ENCODE results near the gene MCUB. TPM values are rescaled to one million over a fixed set of nuclear protein-coding genes. Genes with fewer than 3 reads are reported as not detected.

Gene MCUB
- total RNA-seq, 1 donor from 2014 or later = 28.5 TPM

- intact Hi-C loops (cut with DNase I) = no loop called here
- no peaks in the 10 kb centered on the region for H3K4me1 ChIP-seq
- no peak for TF ChIP-seq POLR2AphosphoS5 (IDR thresholded peaks at IDR 0.05; ENCODE audit: insufficient read depth in 1 of 2, low read depth in 1 of 2)
- no peak for TF ChIP-seq POLR2A (IDR thresholded peaks at IDR 0.05)
- TF ChIP-seq CTCF (IDR thresholded peaks at IDR 0.05) = no peak
- DNase-seq (ENCODE audit: extremely low spot score in 2 of 2) = no peak
- no peaks in the 10 kb centered on the region for H3K9me3 ChIP-seq
- no peak overlapping the region for H3K27ac ChIP-seq
- no peak overlapping the region for H3K4me3 ChIP-seq
- no peaks in the 10 kb centered on the region for H3K27me3 ChIP-seq
- H3K36me3 ChIP-seq = no peaks in the 10 kb centered on the region
These were observed 86.0 kb downstream of the MCUB start for GRCh38 chr4:109645874-109646710.

- H3K4me3 ChIP-seq = no peak overlapping the region
- no peak overlapping the region for H3K27ac ChIP-seq
- TF ChIP-seq POLR2AphosphoS5 (IDR thresholded peaks at IDR 0.05; ENCODE audit: insufficient read depth in 1 of 2, low read depth in 1 of 2) (no peak), CTCF (IDR thresholded peaks at IDR 0.05) (no peak), POLR2A (IDR thresholded peaks at IDR 0.05) (no peak)
- H3K9me3 ChIP-seq = peaks cover 5% of the 10 kb centered on the region
- intact Hi-C loops (cut with DNase I) = no loop called here
- H3K4me1 ChIP-seq = no peaks in the 10 kb centered on the region
- DNase-seq (ENCODE audit: extremely low spot score in 2 of 2) = no peak
- H3K36me3 ChIP-seq = no peaks in the 10 kb centered on the region
- no peaks in the 10 kb centered on the region for H3K27me3 ChIP-seq
These were observed 88.4 kb downstream of the MCUB start for GRCh38 chr4:109648266-109648996.

GRCh38 chr4:109648997-109649575, 89.0 kb downstream of the MCUB start:
- Histone ChIP-seq H3K9me3 (peaks cover 5% of the 10 kb centered on the region), H3K27me3 (no peaks in the 10 kb centered on the region), H3K36me3 (no peaks in the 10 kb centered on the region), H3K4me3 (no peak overlapping the region), H3K27ac (no peak overlapping the region), H3K4me1 (no peaks in the 10 kb centered on the region)
- DNase-seq (ENCODE audit: extremely low spot score in 2 of 2) = no peak
- intact Hi-C loops (cut with DNase I) = no loop called here
- TF ChIP-seq POLR2A (IDR thresholded peaks at IDR 0.05) (no peak), CTCF (IDR thresholded peaks at IDR 0.05) (no peak), POLR2AphosphoS5 (IDR thresholded peaks at IDR 0.05; ENCODE audit: insufficient read depth in 1 of 2, low read depth in 1 of 2) (no peak)

GRCh38 chr4:109649872-109650271, 89.8 kb downstream of the MCUB start:
- intact Hi-C loops (cut with DNase I) = no loop called here
- Histone ChIP-seq H3K27me3 (no peaks in the 10 kb centered on the region), H3K9me3 (peaks cover 5% of the 10 kb centered on the region), H3K36me3 (no peaks in the 10 kb centered on the region), H3K4me3 (no peak overlapping the region), H3K27ac (no peak overlapping the region), H3K4me1 (no peaks in the 10 kb centered on the region)
- no peak for DNase-seq (ENCODE audit: extremely low spot score in 2 of 2)
- no peak for TF ChIP-seq CTCF (IDR thresholded peaks at IDR 0.05)
- TF ChIP-seq POLR2A (IDR thresholded peaks at IDR 0.05) = no peak
- TF ChIP-seq POLR2AphosphoS5 (IDR thresholded peaks at IDR 0.05; ENCODE audit: insufficient read depth in 1 of 2, low read depth in 1 of 2) = no peak
